Gastroesophageal sphincter (tissue), 4 donors: Measurements from ENCODE around the gene CCDC73. TPM values are rescaled to one million over a fixed set of nuclear protein-coding genes. Genes with fewer than 3 reads are reported as not detected.

Source experiments
- ATAC-seq: fragments of 150-250 bp; one replicate; pipeline ENCODE4 v1.9.1; 2016; ENCODE audit warnings: mild to moderate bottlenecking, moderate library complexity
- H3K27ac ChIP-seq, 4 donors: fragments of 200-600 bp; sonication (generic) in 3 of 4; 1 replicate in 3 of 4; 2 replicates in 1 of 4; pipeline ENCODE4 v1.5.1; 2016 to 2019
- H3K27me3 ChIP-seq: fragments of 200-600 bp; sonication (generic); one replicate; pipeline ENCODE4 v1.5.1; 2019
- H3K36me3 ChIP-seq, 2 donors: fragments of 200-600 bp; sonication (generic); one replicate each; pipeline ENCODE4 v1.5.1; 2019; ENCODE audit warnings: control low read depth in 1 of 2
- H3K4me1 ChIP-seq, 3 donors: fragments of 200-600 bp; sonication (generic); 1 replicate in 2 of 3; 2 replicates in 1 of 3; pipeline ENCODE4 v1.5.1; 2016 to 2019; ENCODE audit warnings: control low read depth in 2 of 3
- H3K4me3 ChIP-seq, 2 donors: fragments of 200-600 bp; sonication (generic); one replicate each; pipeline ENCODE4 v1.5.1; 2019; ENCODE audit warnings: mild to moderate bottlenecking in 1 of 2, moderate library complexity in 1 of 2
- H3K9me3 ChIP-seq, 3 donors: fragments of 200-600 bp; sonication (generic); one replicate each; pipeline ENCODE4 v1.5.1; 2017 to 2019; ENCODE audit warnings: control low read depth in 2 of 3
- EP300 ChIP-seq: sonication (generic); formaldehyde crosslinking; IDR thresholded peaks from one replicate; pipeline ENCODE4 v1.6.1; 2017; ENCODE audit warnings: antibody characterized with exemption, mild to moderate bottlenecking
- POLR2A ChIP-seq, 2 donors: fragments of 450-650 bp; IDR thresholded peaks; one replicate each; pipeline ENCODE4 v1.6.1; 2017; ENCODE audit warnings: antibody characterized with exemption in 2 of 2, mild to moderate bottlenecking in 2 of 2, moderate library complexity in 1 of 2
- POLR2AphosphoS5 ChIP-seq: sonication (generic); formaldehyde crosslinking; IDR thresholded peaks from one replicate; pipeline ENCODE4 v1.6.1; 2017; ENCODE audit warnings: antibody characterized with exemption
- WGBS, 2 donors: methylation state at CpG; one replicate each; pipeline ENCODE4 v1.1.5; 2018; ENCODE audit warnings: low coverage in 1 of 2; 5-methylcytosine and 5-hydroxymethylcytosine counted together
- total RNA-seq, 4 donors: library from RNA; depleted of rRNA; stranded (reverse); fragments of >200 nt; gene quantifications; one replicate each; pipeline ENCODE4 v1.1.0, GENCODE V29; 2016
- TF ChIP-seq, protein P1 (sequence below), 4 experiments: fragments of 200-600 bp in 2 of 4; fragments of 450-650 bp in 2 of 4; sonication (generic) in 1 of 4; IDR thresholded peaks; one replicate each; pipeline ENCODE4 v1.5.1; 2017 to 2019; ENCODE audit warnings: antibody characterized with exemption in 4 of 4, mild to moderate bottlenecking in 2 of 4, moderate library complexity in 2 of 4

The CCDC73 gene
- total RNA-seq, result not detected

DNA sequence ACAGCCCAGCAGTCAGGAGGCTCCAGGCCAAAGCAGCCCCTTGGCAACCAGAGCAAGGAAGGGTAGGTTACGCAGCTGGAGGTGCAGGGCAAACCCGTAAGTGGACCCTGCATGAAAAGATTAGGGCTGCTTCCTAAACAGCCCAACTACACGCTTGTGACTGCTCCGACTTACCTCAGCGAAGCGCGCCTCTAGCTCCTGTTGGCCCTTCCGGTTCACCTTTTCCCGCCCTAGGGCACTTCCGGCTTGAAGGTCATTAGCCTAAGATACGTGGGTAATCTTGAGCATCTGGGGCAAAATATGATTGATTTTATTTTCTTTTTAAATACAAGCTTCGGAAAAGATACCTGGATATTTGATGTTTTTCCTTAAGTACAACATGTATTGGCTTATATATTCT, at the start of gene CCDC73:
TSS of gene CCDC73 (minus strand) at position 224 of the 400 bp plus-strand sequence. CDS start 34,419 bp downstream, outside the sequence.
- Histone ChIP-seq H3K36me3 (no peaks in the 10 kb centered on the region), H3K27me3 (peaks cover 5% of the 10 kb centered on the region), H3K27ac (no peak within 1 kb of the TSS), H3K9me3 (no peaks in the 10 kb centered on the region), H3K4me3 (no peak within 1 kb of the TSS), H3K4me1 (peaks cover 0 to 4% (median 0%) of the 10 kb centered on the region in 3 donors)
- no peak for TF ChIP-seq POLR2AphosphoS5
- TF ChIP-seq, protein P1, sequence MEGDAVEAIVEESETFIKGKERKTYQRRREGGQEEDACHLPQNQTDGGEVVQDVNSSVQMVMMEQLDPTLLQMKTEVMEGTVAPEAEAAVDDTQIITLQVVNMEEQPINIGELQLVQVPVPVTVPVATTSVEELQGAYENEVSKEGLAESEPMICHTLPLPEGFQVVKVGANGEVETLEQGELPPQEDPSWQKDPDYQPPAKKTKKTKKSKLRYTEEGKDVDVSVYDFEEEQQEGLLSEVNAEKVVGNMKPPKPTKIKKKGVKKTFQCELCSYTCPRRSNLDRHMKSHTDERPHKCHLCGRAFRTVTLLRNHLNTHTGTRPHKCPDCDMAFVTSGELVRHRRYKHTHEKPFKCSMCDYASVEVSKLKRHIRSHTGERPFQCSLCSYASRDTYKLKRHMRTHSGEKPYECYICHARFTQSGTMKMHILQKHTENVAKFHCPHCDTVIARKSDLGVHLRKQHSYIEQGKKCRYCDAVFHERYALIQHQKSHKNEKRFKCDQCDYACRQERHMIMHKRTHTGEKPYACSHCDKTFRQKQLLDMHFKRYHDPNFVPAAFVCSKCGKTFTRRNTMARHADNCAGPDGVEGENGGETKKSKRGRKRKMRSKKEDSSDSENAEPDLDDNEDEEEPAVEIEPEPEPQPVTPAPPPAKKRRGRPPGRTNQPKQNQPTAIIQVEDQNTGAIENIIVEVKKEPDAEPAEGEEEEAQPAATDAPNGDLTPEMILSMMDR (IDR thresholded peaks at IDR 0.05), result no peak
- TF ChIP-seq POLR2A (IDR thresholded peaks at IDR 0.05), result no peak
- TF ChIP-seq EP300, result no peak
- WGBS, 2 donors, result 87 to 93% methylated on average over 6 to 7 of the region's 12 CpGs
- no peak for ATAC-seq

DNA sequence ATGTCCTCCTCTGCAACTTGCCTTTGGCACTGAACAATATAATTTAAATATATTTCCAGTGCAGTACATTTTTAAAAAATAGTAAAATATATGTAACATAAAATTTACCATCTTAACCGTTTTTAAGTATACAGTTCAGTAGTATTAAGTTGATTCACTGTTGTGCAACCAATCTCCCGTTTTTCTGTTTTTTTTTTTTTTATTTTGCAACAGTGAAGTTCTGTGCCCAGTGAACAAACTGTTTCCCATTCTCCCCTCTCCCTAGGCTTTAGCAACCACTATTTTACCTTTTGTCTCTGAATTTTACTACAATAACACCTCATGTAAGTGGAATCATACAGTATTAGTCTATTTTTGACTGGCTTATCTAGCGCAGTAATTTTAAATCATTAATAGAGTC, 49.1 kb upstream of the CCDC73 start:
- no peak for ATAC-seq
- WGBS, 2 donors, result 73 to 80% methylated on average over 3 of the region's 3 CpGs
- no peak for TF ChIP-seq EP300
- TF ChIP-seq POLR2AphosphoS5, result no peak
- TF ChIP-seq, protein P1 (IDR thresholded peaks at IDR 0.05), result no peak
- TF ChIP-seq POLR2A (IDR thresholded peaks at IDR 0.05), result no peak

DNA sequence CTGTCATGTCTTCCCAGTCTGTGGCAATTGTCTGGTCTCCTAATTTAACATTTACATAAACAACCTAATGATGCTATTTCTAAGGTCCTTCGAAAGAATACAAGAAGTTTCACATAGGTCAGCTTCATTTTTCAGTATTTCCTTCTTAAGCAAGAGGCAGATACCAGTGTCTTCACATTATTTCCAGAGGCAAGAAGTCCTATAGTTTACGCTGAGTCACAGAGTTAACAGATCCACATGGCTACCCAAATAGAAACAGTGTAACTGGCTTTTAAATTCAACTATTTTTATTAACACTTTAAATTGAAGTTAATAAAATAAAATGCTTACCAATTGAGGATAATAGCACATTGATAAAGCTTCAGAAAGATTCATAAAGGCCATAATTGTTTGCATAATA, 46.1 kb upstream of the CCDC73 start:
- Histone ChIP-seq H3K36me3 (no peaks in the 10 kb centered on the region), H3K27me3 (no peaks in the 10 kb centered on the region), H3K9me3 (no peaks in the 10 kb centered on the region), H3K27ac (no peak overlapping the region), H3K4me1 (no peaks in the 10 kb centered on the region), H3K4me3 (no peak overlapping the region)
- WGBS, 2 donors, result 71 to 74% methylated on average over 1 to 2 of the region's 2 CpGs
- TF ChIP-seq, protein P1 (IDR thresholded peaks at IDR 0.05), result no peak
- TF ChIP-seq POLR2A (IDR thresholded peaks at IDR 0.05), result no peak
- no peak for TF ChIP-seq EP300
- TF ChIP-seq POLR2AphosphoS5, result no peak
- no peak for ATAC-seq

More for the DNA sequence above, 49.1 kb upstream of the CCDC73 start:
- H3K36me3 ChIP-seq, result no peaks in the 10 kb centered on the region
- H3K4me3 ChIP-seq, result no peak overlapping the region
- no peak overlapping the region for H3K27ac ChIP-seq
- no peaks in the 10 kb centered on the region for H3K4me1 ChIP-seq
- peaks cover 0 to 9% (median 0%) of the 10 kb centered on the region in 3 donors for H3K9me3 ChIP-seq
- H3K27me3 ChIP-seq, result peaks cover 3% of the 10 kb centered on the region

DNA sequence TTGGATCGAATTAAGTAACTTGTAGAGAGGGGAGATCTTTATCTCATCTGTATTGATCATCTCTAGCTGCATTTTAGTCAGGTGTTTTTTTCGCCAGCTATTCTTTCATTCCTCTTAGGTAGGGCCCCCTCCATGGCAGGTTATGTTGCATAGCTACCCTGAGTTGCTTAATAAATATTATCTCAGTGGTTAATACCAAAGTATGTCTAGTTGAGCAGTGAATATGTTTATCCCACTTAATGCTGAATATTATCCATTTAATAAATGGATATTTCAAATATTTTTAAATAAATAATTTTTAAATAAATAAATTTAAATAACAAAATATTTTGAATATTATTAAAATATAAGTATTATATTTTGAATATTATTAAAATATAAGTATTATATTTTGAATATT, 44.8 kb upstream of the CCDC73 start:
- no peak for ATAC-seq
- WGBS, 2 donors, result 95 to 96% methylated on average over 2 of the region's 2 CpGs
- H3K4me3 ChIP-seq, result no peak overlapping the region

More for the DNA sequence above, 44.8 kb upstream of the CCDC73 start:
- H3K9me3 ChIP-seq, result no peaks in the 10 kb centered on the region
- H3K27ac ChIP-seq, result no peak overlapping the region
- no peaks in the 10 kb centered on the region for H3K36me3 ChIP-seq
- TF ChIP-seq, protein P1 (IDR thresholded peaks at IDR 0.05), result no peak
- TF ChIP-seq EP300, result no peak
- no peak for TF ChIP-seq POLR2A (IDR thresholded peaks at IDR 0.05)
- TF ChIP-seq POLR2AphosphoS5, result no peak
- H3K4me1 ChIP-seq, result no peaks in the 10 kb centered on the region
- peaks cover 4% of the 10 kb centered on the region for H3K27me3 ChIP-seq
